Measurements from ENCODE around the gene TRIM61. TPM values are rescaled to one million over a fixed set of nuclear protein-coding genes. Genes with fewer than 3 reads are reported as not detected.
"Not testable (repeated sequence)": the region's sequence is repeated elsewhere in the genome, so short reads cannot be mapped to it uniquely, and the experiment has no call there.

Gene TRIM61
- total RNA-seq, 2 experiments from 2014 or later = 1.1 to 1.2 TPM

DNA sequence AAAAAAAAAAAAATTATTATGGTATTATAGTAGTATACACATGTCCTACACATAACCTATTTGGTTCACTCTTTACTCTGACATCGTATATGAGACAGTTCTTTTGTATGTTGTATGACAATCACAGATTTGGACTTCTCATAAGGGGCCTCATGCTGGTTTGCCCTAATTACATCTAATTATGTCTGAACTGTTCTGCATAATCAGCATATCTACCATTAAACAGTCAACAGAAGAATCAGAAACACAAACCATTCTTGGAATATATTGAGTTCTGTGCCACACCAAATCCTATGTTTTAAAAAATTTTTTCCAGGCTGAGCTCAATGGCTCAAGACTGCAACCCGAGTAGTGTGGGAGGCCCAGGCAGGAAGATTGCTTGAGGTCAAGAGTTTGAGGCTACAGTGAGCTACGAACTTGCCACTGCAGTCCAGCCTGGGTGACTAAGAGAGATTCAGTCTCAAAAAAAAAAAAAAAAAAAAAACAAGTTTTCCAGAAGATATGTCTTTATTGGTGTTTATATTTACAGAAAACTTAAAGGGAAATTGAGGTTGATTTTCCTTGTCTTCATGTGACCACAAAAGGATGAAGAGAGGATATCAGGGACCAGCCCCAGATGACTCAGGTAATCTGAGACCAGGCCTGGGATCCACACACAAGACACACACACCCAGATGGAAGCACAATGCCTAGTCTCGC is 22.2 kb downstream of the TRIM61 start:
- peaks cover 9% of the 10 kb centered on the region for H3K36me3 Mint-ChIP-seq (ENCODE audit: low read depth)
- intact Hi-C loops (cut with micrococcal nuclease) = no loop called here
- DNase-seq = no peak
- ChIA-PET POLR2A (no interaction called here), CTCF (interaction anchor here (1.9 kb wide), 1 partner anchor 8 kb away, joined by 4 read pairs; no protein-coding TSS in a partner anchor)
- H3K4me3 Mint-ChIP-seq = peak overlapping the region; percentile 39
- H3K27ac Mint-ChIP-seq = no peak overlapping the region
- H3K4me1 Mint-ChIP-seq (ENCODE audit: low read depth) = peaks cover 15% of the 10 kb centered on the region
- ATAC-seq = no peak
- H3K9me3 Mint-ChIP-seq = peaks cover 11% of the 10 kb centered on the region
- TF ChIP-seq, protein P1, sequence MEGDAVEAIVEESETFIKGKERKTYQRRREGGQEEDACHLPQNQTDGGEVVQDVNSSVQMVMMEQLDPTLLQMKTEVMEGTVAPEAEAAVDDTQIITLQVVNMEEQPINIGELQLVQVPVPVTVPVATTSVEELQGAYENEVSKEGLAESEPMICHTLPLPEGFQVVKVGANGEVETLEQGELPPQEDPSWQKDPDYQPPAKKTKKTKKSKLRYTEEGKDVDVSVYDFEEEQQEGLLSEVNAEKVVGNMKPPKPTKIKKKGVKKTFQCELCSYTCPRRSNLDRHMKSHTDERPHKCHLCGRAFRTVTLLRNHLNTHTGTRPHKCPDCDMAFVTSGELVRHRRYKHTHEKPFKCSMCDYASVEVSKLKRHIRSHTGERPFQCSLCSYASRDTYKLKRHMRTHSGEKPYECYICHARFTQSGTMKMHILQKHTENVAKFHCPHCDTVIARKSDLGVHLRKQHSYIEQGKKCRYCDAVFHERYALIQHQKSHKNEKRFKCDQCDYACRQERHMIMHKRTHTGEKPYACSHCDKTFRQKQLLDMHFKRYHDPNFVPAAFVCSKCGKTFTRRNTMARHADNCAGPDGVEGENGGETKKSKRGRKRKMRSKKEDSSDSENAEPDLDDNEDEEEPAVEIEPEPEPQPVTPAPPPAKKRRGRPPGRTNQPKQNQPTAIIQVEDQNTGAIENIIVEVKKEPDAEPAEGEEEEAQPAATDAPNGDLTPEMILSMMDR (IDR thresholded peaks at IDR 0.05) = no peak
- H3K27me3 Mint-ChIP-seq = peaks cover 9% of the 10 kb centered on the region

- Mint-ChIP-seq H3K27me3 (peaks cover 12% of the 10 kb centered on the region), H3K36me3 (ENCODE audit: low read depth) (peaks cover 9% of the 10 kb centered on the region), H3K4me1 (ENCODE audit: low read depth) (peaks cover 11% of the 10 kb centered on the region), H3K4me3 (no peak overlapping the region), H3K9me3 (peaks cover 3% of the 10 kb centered on the region), H3K27ac (no peak overlapping the region)
- ChIA-PET POLR2A (interaction anchor here (1.0 kb wide), 1 partner anchor 225 kb away, joined by 3 read pairs; no protein-coding TSS in a partner anchor), CTCF (no interaction called here)
- intact Hi-C loops (cut with micrococcal nuclease) = no loop called here
- no peak for ATAC-seq
- TF ChIP-seq, protein P1 (IDR thresholded peaks at IDR 0.05) = no peak
- DNase-seq = no peak
Observed at GRCh38 chr4:164952551-164952950, 24.9 kb downstream of the TRIM61 start.

- ChIA-PET CTCF (no interaction called here), POLR2A (no interaction called here)
- intact Hi-C loops (cut with micrococcal nuclease) = no loop called here
- Mint-ChIP-seq H3K27ac (no peak overlapping the region), H3K4me1 (ENCODE audit: low read depth) (no peaks in the 10 kb centered on the region), H3K27me3 (peaks cover 14% of the 10 kb centered on the region), H3K9me3 (no peaks in the 10 kb centered on the region), H3K4me3 (no peak overlapping the region), H3K36me3 (ENCODE audit: low read depth) (no peaks in the 10 kb centered on the region)
- no peak for ATAC-seq
- no peak for DNase-seq
- TF ChIP-seq, protein P1 (IDR thresholded peaks at IDR 0.05) = peak; percentile 14
Observed at GRCh38 chr4:164949448-164950143, 27.9 kb downstream of the TRIM61 start.

DNA sequence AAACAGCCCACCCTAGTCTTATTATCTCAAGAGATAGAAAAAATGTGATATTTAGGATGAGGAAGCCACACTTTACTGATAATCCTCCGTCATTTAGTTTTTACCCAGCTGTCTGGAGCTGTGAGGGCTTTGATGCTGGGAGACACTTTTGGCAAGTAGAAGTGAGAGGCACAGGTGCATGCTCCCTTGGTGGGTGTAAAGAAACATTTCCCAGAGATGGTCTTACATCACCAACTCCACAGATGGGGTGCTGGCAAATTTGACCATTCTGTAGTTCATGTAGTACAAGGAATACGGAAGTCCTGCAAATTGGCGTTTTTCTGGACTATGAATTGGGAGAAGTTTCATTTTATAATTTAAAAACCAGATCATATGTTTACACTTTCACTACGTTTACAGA is 28.5 kb downstream of the TRIM61 start:
- Mint-ChIP-seq H3K27me3 (peaks cover 14% of the 10 kb centered on the region), H3K36me3 (ENCODE audit: low read depth) (no peaks in the 10 kb centered on the region), H3K27ac (no peak overlapping the region), H3K9me3 (no peaks in the 10 kb centered on the region), H3K4me3 (no peak overlapping the region), H3K4me1 (ENCODE audit: low read depth) (no peaks in the 10 kb centered on the region)
- CTCF ChIA-PET = interaction anchor here (0.7 kb wide), 1 partner anchor 16 kb away, joined by 3 read pairs; no protein-coding TSS in a partner anchor
- POLR2A ChIA-PET = no interaction called here
- intact Hi-C loops (cut with micrococcal nuclease) = no loop called here
- ATAC-seq = no peak
- TF ChIP-seq, protein P1 (IDR thresholded peaks at IDR 0.05) = no peak
- DNase-seq = no peak

- H3K9me3 Mint-ChIP-seq; intact Hi-C loops (cut with micrococcal nuclease); POLR2A ChIA-PET; H3K4me1 Mint-ChIP-seq (ENCODE audit: low read depth); H3K36me3 Mint-ChIP-seq (ENCODE audit: low read depth); ATAC-seq; H3K27ac Mint-ChIP-seq; H3K4me3 Mint-ChIP-seq; DNase-seq: not testable (repeated sequence)
- CTCF ChIA-PET = interaction anchor here (0.6 to 1.7 kb wide), 3 partner anchors 8 to 856 kb away, joined by 3 to 4 read pairs (median 3); no protein-coding TSS in a partner anchor
- peaks cover 14% of the 10 kb centered on the region for H3K27me3 Mint-ChIP-seq
Observed at GRCh38 chr4:164948006-164948405, 29.5 kb downstream of the TRIM61 start.

All from activated CD8-positive, alpha-beta T cell treated with anti-CD3 and anti-CD28 coated beads for 36 hours (primary cell).